GM23248 (cell line): Measurements from ENCODE around the gene DKK1. TPM values are rescaled to one million over a fixed set of nuclear protein-coding genes. Genes with fewer than 3 reads are reported as not detected.

Source experiments
- DNase-seq: peaks from one replicate; pipeline ENCODE4 v3.0.0-alpha.2; 2015
- H2AFZ ChIP-seq: fragments of 200-600 bp; sonication (generic); 2 replicates; pipeline ENCODE4 v1.6.1; 2016; ENCODE audit warnings: antibody characterized with exemption
- H3F3A ChIP-seq: fragments of 200-600 bp; sonication (generic); 2 replicates; pipeline ENCODE4 v1.6.1; 2016; ENCODE audit warnings: mild to moderate bottlenecking, antibody characterized with exemption, mixed run types; ENCODE audit not compliant: insufficient read depth
- H3K27ac ChIP-seq: fragments of 200-600 bp; sonication (generic); 2 replicates; pipeline ENCODE4 v1.5.1; 2016; ENCODE audit warnings: mild to moderate bottlenecking
- H3K27me3 ChIP-seq: fragments of 200-600 bp; sonication (generic); replicated peaks from 2 replicates; pipeline ENCODE4 v1.6.1; 2016; ENCODE audit warnings: mild to moderate bottlenecking; ENCODE audit not compliant: insufficient read depth
- H3K36me3 ChIP-seq: fragments of 200-600 bp; sonication (generic); 2 replicates; pipeline ENCODE4 v1.6.1; 2016; ENCODE audit warnings: low read depth, mild to moderate bottlenecking
- H3K4me1 ChIP-seq: fragments of 200-600 bp; sonication (generic); 2 replicates; pipeline ENCODE4 v1.6.1; 2016; ENCODE audit warnings: mild to moderate bottlenecking; ENCODE audit not compliant: insufficient read depth
- H3K4me2 ChIP-seq: fragments of 200-600 bp; sonication (generic); one replicate; pipeline ENCODE4 v1.6.1; 2016; ENCODE audit warnings: mild to moderate bottlenecking; ENCODE audit not compliant: unreplicated experiment
- H3K4me3 ChIP-seq: fragments of 200-600 bp; sonication (generic); 2 replicates; pipeline ENCODE4 v1.5.1; 2016; ENCODE audit warnings: mild to moderate bottlenecking
- H3K79me2 ChIP-seq: fragments of 200-600 bp; sonication (generic); 2 replicates; pipeline ENCODE4 v1.6.1; 2016; ENCODE audit warnings: mild to moderate bottlenecking; ENCODE audit not compliant: insufficient read depth
- H3K9ac ChIP-seq: fragments of 200-600 bp; sonication (generic); 2 replicates; pipeline ENCODE4 v1.6.1; 2016; ENCODE audit warnings: mild to moderate bottlenecking
- H3K9me2 ChIP-seq: fragments of 200-600 bp; sonication (generic); 2 replicates; pipeline ENCODE4 v1.6.1; 2016; ENCODE audit warnings: mixed run types, mild to moderate bottlenecking, moderate library complexity; ENCODE audit not compliant: insufficient read depth
- H3K9me3 ChIP-seq: fragments of 200-600 bp; sonication (generic); one replicate; pipeline ENCODE4 v1.6.1; 2017; ENCODE audit warnings: low read depth
- H4K20me1 ChIP-seq: fragments of 200-600 bp; sonication (generic); 2 replicates; pipeline ENCODE4 v1.6.0; 2016; ENCODE audit not compliant: insufficient read depth
- EZH2 ChIP-seq: fragments of 200-600 bp; sonication (generic); IDR thresholded peaks from 2 replicates; pipeline ENCODE4 v1.6.1; 2018; ENCODE audit warnings: antibody characterized with exemption, mild to moderate bottlenecking; ENCODE audit not compliant: insufficient read depth, poor library complexity, severe bottlenecking
- EZH2phosphoT487 ChIP-seq: fragments of 200-600 bp; sonication (generic); IDR thresholded peaks from 2 replicates; pipeline ENCODE4 v1.6.1; 2018; ENCODE audit warnings: antibody characterized with exemption, moderate library complexity, mild to moderate bottlenecking, low read depth; ENCODE audit not compliant: insufficient read depth
- WGBS, 2 experiments: methylation state at CpG; one replicate each; pipeline ENCODE4 v1.1.6; 2015 to 2017; ENCODE audit warnings: low lambda C conversion rate in 2 of 2, low coverage in 1 of 2; ENCODE audit errors: missing lambda C conversion rate in 2 of 2; 5-methylcytosine and 5-hydroxymethylcytosine counted together
- in situ Hi-C: fragments of 300-500 bp; cut with MboI; formaldehyde crosslinking; loops from 2 replicates; pipeline ENCODE4 v1.15.0; 2020
- polyA plus RNA-seq: library from polyadenylated mRNA; unstranded; fragments of >200 nt; fragmentation: Nextera tagmentation; extraction: Ambion mirVana; gene quantifications from 2 replicates; pipeline ENCODE4 v1.2.1, GENCODE V29; 2016
- total RNA-seq: library from RNA; depleted of rRNA; stranded (reverse); fragments of >200 nt; shearing (Covaris generic); gene quantifications from 2 replicates; pipeline ENCODE4 v1.2.3, GENCODE V29; 2014

DKK1 gene
- total and polyA plus RNA-seq, 2 experiments from 2014 or later, result 558 to 748 TPM

GRCh38 chr10:52283174-52283573, 30.9 kb upstream of the DKK1 start:
- peak; percentile 41 for DNase-seq
- H3K79me2 ChIP-seq, result no peaks in the 10 kb centered on the region
- TF ChIP-seq EZH2phosphoT487 (no peak), EZH2 (no peak)
- H4K20me1 ChIP-seq, result no peaks in the 10 kb centered on the region
- WGBS, 2 experiments, result 73 to 78% methylated on average over 2 of the region's 2 CpGs
- peaks cover 3% of the 10 kb centered on the region; the same call in 1 of the 2 replicates for H3K9me2 ChIP-seq
- no peak overlapping the region for H3K4me3 ChIP-seq
- H3K9me3 ChIP-seq, result no peaks in the 10 kb centered on the region
- H3K4me1 ChIP-seq, result no peaks in the 10 kb centered on the region
- no peaks in the 10 kb centered on the region for H3K36me3 ChIP-seq
- H3K27me3 ChIP-seq, result no peaks in the 10 kb centered on the region
- no peak overlapping the region for H2AFZ ChIP-seq
- no peak overlapping the region for H3K9ac ChIP-seq
- H3K27ac ChIP-seq, result no peak overlapping the region
- no peaks in the 10 kb centered on the region for H3F3A ChIP-seq
- in situ Hi-C loops, result no loop called here
- no peak overlapping the region for H3K4me2 ChIP-seq

DNA sequence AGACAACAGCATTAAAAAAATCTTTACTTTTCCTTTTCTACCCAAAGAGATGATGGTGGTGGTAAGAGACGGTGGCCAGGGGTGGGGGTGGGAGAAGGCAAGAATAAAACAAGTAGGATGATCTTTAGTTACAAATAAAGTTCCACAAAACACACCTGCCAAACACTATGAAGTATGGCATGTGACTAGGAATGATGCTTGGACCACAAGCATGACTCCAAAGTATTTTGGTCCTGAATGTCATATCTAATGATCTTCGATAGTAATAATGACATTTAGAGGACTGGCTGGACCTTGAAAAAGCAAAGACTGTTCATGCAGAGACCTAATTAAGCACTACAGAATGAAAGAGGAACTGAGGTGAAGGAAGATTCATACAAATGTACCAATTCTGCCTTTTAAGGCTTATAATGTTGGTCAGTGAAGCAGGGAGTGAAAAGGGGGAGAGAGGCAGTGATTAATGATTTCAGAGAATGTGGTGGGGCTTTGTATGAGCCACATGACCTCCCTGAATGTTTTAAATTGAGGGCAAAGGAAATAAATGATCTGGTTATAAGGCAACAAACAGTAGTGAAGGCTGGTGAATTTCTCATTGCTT, 29.6 kb upstream of the DKK1 start:
- H3K27ac ChIP-seq, result no peak overlapping the region
- TF ChIP-seq EZH2phosphoT487, result no peak
- TF ChIP-seq EZH2, result no peak
- H3K4me3 ChIP-seq, result no peak overlapping the region
- H4K20me1 ChIP-seq, result no peaks in the 10 kb centered on the region
- no peaks in the 10 kb centered on the region for H3K4me1 ChIP-seq
- no peaks in the 10 kb centered on the region for H3F3A ChIP-seq
- no peaks in the 10 kb centered on the region for H3K79me2 ChIP-seq
- in situ Hi-C loops, result no loop called here
- no peaks in the 10 kb centered on the region for H3K36me3 ChIP-seq
- H3K4me2 ChIP-seq, result no peak overlapping the region
- no peaks in the 10 kb centered on the region for H3K9me3 ChIP-seq
- no peaks in the 10 kb centered on the region for H3K27me3 ChIP-seq
- WGBS, 2 experiments, result 91 to 96% methylated on average over 2 of the region's 2 CpGs
- DNase-seq, result no peak
- peaks cover 3% of the 10 kb centered on the region; the same call in 1 of the 2 replicates for H3K9me2 ChIP-seq
- no peak overlapping the region for H2AFZ ChIP-seq
- no peak overlapping the region for H3K9ac ChIP-seq

- H3K4me2 ChIP-seq, result no peak overlapping the region
- no peaks in the 10 kb centered on the region for H3K4me1 ChIP-seq
- in situ Hi-C loops, result no loop called here
- H3F3A ChIP-seq, result no peaks in the 10 kb centered on the region
- no peaks in the 10 kb centered on the region for H3K36me3 ChIP-seq
- DNase-seq, result no peak
- no peak overlapping the region for H3K27ac ChIP-seq
- TF ChIP-seq EZH2phosphoT487 (no peak), EZH2 (no peak)
- no peak overlapping the region for H3K4me3 ChIP-seq
- no peaks in the 10 kb centered on the region for H4K20me1 ChIP-seq
- 89 to 98% methylated on average over 1 of the region's 1 CpG for WGBS, 2 experiments
- H3K9ac ChIP-seq, result no peak overlapping the region
- no peaks in the 10 kb centered on the region for H3K27me3 ChIP-seq
- no peak overlapping the region for H2AFZ ChIP-seq
- H3K79me2 ChIP-seq, result no peaks in the 10 kb centered on the region
- H3K9me2 ChIP-seq, result peaks cover 3% of the 10 kb centered on the region; the same call in 1 of the 2 replicates
- H3K9me3 ChIP-seq, result no peaks in the 10 kb centered on the region
Observed at GRCh38 chr10:52287866-52288265, 26.2 kb upstream of the DKK1 start.

DNA sequence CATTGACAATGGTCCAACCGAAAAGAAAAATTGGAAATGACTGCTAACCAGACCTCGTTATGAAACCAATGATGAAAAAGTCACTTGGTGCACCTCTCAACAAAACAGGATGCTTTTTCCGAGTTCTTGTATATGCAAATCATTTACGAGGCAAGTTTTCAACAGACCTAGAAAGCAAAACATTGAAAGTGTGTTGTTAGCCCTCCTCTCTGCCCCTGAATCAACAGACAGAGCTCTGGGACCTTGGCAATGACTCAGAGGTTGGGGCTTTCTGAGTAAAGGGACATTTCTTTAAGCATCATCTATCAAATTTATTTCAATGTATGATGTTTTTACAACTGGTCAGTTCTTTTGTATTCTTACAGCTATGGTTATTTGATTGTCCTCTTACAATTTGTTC, 16.3 kb upstream of the DKK1 start:
- H3K9me3 ChIP-seq, result no peaks in the 10 kb centered on the region
- DNase-seq, result no peak
- no peaks in the 10 kb centered on the region for H3K36me3 ChIP-seq
- H4K20me1 ChIP-seq, result no peaks in the 10 kb centered on the region
- no peak overlapping the region for H3K27ac ChIP-seq
- H3K4me2 ChIP-seq, result no peak overlapping the region
- TF ChIP-seq EZH2phosphoT487, result no peak
- TF ChIP-seq EZH2, result no peak
- in situ Hi-C loops, result no loop called here
- H3K27me3 ChIP-seq, result no peaks in the 10 kb centered on the region
- H2AFZ ChIP-seq, result no peak overlapping the region
- H3K4me3 ChIP-seq, result no peak overlapping the region
- H3K79me2 ChIP-seq, result no peaks in the 10 kb centered on the region
- H3K4me1 ChIP-seq, result no peaks in the 10 kb centered on the region
- no peak overlapping the region for H3K9ac ChIP-seq
- WGBS, 2 experiments, result 81 to 85% methylated on average over 4 of the region's 4 CpGs
- no peaks in the 10 kb centered on the region for H3F3A ChIP-seq
- H3K9me2 ChIP-seq, result no peaks in the 10 kb centered on the region
